ENCODE data around the gene KIAA1671.

KIAA1671 gene

DNA sequence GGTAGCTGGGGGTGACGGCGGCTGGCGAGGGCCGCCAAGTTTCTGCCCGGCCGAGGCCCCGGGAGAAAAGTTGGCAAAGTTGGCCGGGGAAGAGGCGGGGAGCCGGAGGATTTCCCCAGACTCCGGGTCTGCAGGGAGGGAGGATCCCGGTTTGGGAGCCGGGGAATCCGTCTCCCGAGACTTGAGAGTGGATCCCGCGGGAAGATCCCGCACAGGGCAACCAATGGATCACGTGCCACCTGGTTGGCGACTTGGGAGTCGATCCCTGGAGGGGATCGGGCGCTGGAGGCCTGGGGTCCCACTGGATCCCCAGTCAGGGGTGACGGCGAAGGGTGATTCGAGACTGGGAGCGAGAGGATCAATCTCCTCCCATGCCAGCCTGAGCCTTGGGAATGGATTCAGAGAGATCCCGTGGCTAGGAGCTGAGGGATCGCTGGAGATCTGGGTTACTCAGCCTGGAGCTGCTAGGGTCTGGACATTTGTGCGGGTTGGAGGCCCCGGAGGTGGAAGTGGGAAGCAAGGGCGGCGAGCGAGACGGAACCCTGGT lies 394 bp downstream of the KIAA1671 start:
- DNase-seq (ENCODE audit: low read depth, low spot score) = no peak

DNA sequence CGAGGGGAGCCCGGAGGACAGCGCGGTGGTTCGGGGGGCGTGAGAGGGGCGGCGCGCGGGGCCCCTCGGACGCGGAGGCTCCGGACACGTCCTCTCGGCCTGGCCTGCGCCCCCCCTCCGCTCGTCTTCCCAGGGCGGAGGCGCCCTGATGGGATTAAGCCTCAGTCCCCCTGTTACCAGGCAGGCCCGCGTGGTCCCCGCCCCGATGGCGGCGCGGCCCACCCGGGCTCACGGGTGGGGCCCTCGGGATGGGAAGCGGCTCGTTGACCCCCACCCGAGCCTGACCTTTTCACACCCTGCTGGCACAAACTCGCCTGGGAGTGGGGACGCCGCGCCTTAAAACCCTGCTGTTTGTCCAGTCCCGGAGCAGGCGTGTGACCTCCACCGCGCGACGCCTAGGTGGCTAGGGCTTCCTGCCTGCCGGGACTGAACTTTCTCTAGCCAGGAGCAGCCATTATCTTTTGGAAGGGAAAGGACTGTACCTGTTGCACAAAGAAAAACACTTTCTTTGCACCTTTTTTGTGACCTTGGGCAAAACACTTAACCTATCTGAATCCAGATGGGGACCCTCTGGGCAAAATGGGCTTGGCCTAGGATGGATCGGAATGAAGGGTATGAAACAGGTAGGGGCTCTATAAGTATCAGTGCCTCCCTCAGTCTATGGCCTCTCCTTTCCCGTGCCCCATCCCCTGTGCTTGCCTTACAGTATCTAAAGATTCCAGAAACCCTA lies 1.0 kb downstream of the KIAA1671 start:
- DNase-seq (ENCODE audit: low read depth, low spot score) = no peak

DNA sequence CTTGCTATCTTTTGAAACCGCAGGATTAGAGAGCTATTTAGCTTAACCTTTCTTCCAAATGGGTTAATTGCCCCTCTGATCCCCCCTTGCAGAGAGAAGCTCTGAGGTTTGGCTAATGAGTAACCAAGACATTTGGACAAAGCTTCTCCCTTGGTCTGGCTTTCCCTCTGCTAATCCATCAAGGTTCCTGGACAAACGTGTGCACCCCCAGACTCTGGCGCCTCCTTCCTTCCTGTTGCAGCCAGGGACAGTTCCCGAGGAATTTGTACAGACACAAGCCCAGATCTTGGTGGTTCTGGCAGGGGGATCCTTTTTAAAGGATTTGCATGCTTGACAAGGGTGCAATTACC lies 1.6 kb downstream of the KIAA1671 start:
- DNase-seq (ENCODE audit: low read depth, low spot score) = no peak

DNA sequence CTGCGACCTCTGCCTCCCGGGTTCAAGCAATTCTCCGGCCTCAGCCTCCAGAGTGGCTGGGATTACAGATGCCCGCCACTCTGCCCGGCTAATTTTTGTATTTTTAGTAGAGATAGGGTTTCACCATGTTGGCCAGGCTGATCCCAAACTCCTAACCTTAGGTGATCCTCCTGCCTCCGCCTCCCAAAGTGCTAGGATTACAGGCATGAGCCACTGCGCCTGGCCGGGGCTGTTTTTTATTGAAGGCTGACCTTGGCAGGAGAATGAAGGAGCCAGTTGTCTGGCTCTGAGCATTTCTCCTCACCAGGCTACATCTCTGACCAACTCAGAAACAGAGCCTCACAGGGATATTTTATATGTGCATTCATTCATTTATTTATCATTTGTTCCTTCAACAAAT lies 2.3 kb downstream of the KIAA1671 start:
- no peak for DNase-seq (ENCODE audit: low read depth, low spot score)

DNA sequence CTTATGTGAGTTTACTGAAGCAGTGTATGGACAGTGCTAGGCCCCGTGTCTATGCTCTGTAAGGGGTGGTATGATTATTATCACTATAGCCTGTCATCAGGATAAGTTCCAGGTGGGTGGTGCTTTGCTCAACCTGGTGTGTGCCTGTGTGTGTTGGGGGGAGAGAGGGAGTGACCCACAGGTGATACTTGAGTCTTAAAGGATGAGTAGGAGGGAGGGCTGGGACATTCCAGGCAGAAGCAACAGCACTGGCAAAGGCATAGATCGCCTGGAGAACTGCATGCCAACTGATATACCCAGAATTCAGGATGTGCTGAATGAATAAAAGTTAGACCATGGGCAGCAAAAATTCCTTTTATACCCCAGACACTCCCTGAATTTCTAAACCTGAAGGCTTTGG lies 4.5 kb downstream of the KIAA1671 start:
- DNase-seq (ENCODE audit: low read depth, low spot score) = no peak

DNA sequence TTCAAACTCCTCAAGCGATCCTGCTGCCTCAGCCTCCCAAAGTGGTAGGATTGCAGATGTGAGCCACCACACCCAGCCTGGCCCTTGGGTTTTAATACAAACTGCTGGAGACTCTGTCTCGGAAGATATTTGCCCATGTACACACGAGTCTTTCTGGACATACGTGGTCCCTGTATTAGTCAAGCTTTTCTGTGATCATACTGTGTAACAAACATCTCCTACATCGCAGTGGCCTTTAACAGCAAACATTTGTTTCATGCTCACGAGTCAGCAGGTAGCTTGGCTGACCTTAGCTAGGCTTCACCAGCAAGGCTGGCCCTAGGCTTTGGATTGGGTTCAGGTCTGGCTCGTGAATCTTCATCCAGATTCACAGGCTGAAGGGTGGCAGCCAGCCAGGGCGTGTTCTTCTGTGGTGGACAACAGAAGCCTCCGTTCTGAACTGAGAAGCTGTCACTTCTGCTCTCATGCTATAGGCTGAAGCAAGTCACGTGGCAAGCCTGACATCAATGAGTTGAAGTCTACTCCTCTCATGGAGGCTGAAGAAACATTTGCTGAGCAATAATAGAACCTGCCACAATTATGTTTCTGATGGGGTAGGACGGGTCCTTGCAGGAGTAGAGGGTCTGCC lies 8.8 kb downstream of the KIAA1671 start:
- DNase-seq (ENCODE audit: low read depth, low spot score) = no peak

DNA sequence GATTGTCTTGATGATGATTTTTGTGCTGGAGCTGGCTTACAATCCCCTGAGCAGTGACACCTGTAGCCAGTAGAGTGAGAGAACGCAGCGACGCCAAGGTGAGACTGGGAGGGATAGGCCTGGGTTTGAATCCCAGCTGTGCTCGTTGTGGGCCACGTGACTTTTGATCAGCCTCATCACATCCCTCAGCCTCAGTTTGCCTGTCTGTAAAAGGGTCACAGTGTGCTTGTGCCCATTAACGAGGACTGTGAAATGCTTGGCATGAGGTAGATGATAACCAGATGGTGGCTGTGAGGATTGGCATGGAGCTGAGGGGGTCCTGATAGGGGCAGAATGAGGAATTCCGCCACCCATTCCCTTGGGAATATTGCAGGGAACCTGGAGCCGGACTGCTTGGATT lies 9.6 kb downstream of the KIAA1671 start:
- DNase-seq (ENCODE audit: low read depth, low spot score) = no peak

DNA sequence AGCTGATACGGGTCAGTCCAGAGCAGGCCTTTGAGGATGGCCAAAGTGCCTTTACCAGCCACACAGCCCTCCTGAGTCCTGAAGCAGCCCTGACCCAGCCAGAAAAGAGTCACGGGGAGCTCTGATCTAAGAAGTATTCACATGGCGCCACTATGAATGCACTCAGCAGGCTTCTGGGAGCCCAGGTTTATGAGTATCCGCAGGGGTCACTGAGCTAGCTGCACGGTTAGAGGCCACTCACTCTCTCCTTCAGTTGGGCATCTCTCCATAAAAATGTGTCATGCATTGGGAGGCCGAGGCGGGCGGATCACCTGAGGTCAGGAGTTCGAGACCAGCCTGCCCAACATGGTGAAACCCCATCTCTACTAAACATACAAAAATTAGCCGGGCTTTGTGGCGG lies 10.3 kb downstream of the KIAA1671 start:
- DNase-seq (ENCODE audit: low read depth, low spot score) = no peak

DNA sequence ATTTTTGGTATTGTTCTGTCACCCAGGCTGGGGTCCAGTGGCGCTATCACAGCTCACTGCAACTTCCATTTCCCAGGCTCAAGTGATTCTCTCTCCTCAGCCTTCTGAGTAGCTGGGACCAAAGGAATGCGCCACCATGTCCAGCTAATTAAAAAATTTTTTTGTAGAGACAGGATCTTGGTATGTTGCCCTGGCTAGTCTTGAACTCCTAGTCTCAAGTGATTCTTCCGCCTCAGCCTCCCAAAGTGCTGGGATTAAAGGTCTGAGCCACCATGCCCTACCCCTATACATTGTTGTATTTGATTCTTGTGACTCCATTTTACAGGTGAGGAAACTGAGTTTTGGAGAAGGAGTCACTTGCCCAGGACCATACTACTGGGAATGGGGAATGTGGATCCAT lies 11.9 kb downstream of the KIAA1671 start:
- no peak for DNase-seq (ENCODE audit: low read depth, low spot score)

DNA sequence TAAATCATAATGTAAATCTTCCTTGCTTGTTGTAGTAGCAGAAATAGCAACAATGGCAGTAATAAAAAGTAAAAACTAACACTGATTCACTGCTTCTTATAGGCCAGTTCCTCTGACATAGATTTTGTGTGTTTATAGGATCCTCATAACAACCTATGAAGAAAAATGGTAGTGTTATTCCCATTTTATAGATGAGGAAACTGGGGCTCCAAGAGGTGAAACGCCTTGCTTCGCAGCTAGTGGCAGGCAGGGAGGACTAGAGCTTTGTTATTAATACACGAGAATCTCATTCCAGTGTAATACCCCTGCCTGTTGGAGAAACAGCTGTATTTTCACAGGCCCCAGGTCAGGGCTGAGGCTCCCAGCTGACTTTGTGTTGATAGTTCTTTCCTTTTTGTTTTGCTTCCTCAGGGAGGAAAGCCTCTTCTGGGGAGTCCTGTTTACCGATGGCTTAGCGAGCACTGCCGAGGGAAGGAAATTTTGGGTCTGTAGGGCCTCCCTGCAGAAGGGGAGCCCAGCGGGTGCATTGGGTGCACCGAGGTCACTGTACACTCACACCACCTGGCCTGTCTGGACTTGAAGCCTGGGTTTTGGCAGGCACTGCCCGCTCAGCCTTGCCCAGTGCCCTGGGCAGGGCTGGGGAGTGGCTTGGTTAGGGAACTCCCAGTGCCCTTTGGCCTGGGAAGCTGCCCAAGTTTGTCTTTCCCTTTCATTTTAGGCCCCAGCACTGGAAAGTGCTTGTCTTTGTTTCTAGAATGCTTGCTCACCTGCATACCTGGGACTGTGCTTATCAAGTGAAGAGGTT lies 13.5 kb downstream of the KIAA1671 start:
- DNase-seq (ENCODE audit: low read depth, low spot score) = peak; percentile 90

DNA sequence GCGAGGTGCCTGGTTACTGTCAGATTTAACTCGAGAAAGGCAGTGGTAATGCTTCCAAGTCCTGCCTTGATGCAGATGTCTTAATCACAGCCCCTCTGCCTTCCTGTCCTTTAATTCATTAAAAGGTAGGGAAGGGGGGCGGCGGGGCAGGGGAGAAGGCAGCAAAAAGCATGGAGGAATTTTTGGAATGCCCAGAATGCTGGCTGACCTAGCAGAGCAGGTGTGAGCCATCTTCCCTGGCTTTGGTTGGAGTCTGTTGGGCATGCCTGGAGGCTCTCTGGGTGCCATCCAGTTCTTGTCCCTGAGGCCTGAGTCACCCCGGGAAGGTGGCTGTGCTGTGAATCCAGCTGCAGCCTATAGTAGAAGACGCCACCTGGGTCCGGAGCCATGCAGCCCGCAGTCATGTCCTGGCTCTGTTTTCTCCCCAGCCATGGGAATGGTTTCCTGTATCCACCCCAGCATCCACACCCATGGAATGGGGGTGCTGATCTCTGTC lies 15.6 kb downstream of the KIAA1671 start:
- no peak for DNase-seq (ENCODE audit: low read depth, low spot score)

DNA sequence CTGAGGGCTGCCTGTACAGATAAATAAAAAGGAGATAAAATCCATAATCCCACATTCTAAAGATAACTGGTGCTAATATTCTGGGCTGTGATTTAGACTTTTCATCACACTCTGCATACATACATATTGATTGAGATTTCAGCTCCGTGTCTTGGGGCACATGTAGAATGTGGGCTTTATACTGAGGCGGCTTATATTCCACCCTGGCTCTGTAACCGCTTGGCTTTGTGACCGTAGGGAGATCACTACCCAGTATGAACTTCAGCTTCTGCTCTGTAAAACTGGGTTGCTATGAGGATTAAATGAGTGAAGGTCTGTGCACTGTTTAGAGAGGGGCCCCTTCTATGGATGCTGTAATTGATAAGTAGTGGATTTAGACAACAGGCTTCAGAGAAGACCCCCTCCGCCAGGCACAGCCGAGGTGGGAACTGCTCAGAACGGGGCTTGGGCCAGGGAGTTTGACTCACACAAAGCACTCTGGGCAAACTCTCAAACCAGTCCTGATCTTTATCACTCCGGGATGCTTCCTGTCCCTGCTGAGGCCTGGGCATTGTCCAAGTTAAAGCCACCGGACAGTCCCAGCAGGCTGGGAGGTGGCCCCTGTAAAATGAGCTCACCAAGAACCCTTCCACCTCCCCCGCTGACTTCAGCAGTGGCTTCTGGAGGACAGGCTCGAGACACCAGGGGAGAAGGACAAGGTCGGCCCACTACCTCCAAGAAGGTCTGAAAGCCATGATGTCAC lies 17.2 kb downstream of the KIAA1671 start:
- DNase-seq (ENCODE audit: low read depth, low spot score) = no peak

DNA sequence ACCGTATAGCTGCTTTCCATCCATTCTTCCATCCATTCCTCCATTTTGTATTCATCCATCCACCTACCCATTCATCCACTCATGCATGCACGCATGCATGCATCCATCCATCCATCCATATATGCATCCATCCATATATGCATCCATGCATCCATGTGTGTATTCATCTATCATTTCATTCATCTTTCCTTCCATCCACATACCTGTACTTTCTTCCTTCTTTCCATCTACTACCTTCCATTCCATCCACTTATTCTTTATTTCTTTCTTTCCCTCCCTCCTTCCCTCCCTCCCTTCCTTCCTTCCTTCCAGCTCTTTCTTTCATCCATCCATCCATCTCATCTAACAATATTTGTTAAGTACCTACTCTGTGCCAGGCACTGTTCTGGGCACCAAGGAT lies 19.9 kb downstream of the KIAA1671 start:
- no peak for DNase-seq (ENCODE audit: low read depth, low spot score)

DNA sequence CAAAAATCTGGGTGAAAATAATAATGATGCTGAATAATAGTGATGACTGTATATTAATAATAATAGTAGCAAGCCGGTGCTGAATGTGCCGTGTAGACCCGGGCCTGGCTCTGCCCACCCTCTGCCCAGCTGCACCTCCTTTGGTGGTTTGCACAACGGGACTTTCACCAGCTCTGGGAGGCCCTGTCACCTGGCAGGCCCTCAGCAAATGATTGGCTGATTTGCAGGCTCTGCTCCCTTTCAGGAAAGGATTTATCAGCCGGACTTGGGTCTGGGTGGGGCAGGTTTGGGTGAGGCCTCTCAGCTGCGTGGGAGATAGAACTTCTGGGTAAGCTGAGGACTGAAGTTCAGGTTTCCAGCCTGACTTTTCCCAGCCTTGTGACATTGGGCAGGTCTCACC lies 21.4 kb downstream of the KIAA1671 start:
- DNase-seq (ENCODE audit: low read depth, low spot score) = no peak

DNA sequence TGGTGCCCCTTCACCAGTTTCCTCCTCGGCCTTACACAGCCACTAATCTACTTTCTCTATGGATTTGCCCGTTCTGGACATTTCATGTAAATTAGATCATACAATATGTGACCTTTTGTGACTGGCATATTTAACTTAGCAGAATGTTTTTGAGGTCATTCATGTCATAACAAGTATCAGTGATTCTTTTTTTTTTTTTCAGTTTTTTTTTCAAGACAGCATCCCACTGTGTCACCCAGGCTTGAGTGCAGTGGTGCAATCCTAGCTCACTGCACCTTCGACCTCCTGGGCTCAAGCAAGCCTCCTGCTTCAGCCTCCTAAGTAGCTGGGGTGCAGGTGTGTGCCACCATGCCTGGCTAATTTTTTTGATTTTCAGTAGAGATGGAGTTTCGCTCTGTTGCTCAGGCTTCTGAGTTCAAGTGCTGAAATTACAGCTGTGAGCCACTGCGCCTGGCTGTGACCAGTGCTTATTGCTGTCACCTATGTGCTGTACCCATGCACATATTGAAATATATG lies 22.7 kb downstream of the KIAA1671 start:
- no peak for DNase-seq (ENCODE audit: low read depth, low spot score)

DNA sequence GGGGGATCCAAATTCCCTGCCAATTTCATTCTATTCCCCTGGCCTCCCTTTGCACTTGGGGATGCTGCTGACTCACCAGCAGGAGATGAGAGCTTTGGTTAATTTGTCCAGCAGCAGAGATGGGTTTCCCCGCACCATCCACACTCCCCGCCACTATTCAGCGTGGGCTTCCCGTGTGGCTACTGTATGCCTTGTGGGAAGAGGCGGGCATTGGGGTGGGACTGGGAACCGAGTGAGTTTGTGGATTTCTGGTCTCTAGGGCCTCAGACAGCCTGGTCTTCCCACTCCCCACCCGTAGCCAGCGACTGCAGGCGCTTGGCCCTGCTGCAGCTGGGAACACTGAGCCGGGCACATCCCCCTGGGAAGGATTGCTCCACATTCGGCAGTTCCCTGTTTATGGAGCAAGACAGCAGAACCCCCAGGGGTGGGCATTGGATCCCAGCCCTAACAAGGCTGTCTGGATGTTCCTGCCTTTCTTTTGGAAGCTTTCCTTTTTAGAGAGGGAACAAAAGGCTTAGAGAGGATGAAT lies 23.4 kb downstream of the KIAA1671 start:
- no peak for DNase-seq (ENCODE audit: low read depth, low spot score)

DNA sequence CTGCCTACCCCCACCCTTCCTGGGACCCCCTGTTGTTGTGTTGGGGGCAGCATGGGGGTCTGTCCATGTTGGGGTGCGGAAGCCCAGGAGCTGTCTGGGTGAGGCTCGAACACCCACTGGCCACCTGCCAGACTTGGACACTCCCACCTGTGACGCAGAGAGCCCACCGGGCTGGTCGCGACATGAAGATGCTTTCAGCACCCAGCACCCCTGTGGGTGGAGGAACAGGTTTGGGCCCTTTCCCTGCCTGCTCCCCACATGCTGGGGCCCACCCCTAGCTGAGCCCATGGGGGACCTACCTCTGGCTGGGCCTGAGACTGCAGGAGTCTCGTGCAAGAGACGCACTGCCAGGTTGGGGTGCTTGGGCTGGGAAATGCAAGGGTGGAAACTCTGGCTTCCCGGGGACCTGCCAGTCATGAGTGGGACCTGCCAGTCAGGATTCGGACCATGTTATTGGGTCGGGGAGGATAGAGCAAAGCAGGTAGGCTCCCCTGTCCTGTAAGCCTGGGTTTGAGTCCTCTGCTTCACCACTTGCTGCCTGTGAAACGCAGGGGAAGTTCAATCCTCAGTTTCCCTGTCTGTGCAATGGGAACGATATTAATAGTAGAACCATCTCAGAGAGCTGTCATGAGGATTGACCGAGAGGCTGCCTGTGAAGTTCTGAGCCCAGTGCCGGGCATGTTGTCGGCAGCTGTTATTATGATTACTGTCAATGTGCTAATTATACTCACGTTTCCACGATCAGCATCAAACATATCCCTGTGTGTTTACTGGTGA lies 24.1 kb downstream of the KIAA1671 start:
- no peak for DNase-seq (ENCODE audit: low read depth, low spot score)

DNA sequence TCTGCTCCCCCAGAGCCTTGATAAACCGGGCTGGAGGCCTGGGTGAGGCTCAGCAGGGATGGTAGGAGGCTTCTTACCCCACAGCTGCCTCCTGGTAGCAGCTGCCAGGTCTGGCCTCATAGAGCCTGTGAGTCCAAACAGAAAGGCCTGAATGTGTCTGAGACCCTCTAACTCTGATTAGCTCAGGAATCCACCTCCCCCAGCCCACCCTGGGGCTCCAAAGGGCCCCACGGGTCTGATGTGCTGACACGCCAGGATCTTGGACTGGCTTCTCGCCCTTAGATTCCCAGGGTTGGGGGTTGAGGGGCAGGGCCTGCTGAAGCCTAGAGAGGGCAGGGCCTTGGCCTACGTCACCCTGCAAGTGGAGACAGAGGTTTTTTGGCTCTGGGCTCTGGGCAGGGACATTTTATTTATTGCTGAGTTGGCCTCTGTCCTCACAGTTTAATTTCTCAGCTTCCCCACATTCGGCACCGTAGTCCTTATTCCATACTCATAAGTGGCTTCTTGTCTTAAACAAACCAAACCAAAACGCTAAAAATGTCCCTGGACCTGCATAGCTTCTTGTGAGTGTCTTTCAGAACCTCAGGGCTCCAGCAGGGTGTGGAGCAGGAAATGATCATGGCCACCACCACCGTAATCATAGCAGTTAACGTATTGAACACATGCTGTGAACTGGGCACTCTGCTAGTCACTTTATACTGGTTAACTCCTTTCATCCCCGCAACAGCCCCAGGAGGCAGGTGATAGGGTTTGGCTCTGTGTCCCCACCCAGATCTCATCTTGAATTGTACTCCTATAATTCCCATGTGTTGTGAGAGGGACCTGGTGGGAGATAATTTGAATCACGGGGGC lies 25.1 kb downstream of the KIAA1671 start:
- no peak for DNase-seq (ENCODE audit: low read depth, low spot score)

DNA sequence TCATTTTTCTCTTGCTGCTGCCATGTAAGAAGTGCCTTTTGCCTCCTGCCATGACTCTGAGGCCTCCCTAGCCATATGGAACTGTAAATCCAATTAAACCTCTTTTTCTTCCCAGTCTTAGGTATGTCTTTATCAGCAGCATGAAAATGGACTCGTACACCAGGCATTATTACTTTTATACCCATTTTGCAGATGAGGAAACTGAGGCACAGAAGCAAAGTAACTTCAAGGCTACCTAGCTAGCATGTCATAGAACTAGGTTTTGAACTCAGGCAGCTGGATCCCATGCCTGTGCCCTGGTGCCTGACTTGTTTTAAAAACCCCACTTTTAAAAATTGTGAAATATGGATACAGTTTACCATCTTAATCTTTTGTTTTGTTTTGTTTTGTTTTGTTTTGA lies 25.8 kb downstream of the KIAA1671 start:
- no peak for DNase-seq (ENCODE audit: low read depth, low spot score)

DNA sequence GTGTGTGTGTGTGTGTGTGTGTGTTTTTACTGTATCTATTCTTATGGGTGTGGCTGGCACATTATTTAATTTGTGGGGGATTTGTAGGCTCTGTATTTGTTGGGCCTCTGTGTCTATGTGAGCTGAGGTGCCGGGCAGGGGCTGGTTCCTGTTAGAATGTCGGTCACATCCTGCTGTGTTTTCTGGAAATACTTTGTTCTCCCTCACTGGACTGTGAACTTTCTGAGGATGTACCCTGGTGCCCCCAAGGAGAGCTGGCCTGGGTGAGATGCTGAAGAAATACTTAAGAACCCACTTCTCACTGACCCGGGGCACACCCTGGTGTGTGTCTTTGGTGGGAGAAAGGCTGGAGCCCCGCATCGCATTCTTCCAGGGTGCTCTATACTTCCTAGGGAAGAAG lies 28.6 kb downstream of the KIAA1671 start:
- no peak for DNase-seq (ENCODE audit: low read depth, low spot score)
